Measurements from ENCODE around the gene ARSK.

DNA sequence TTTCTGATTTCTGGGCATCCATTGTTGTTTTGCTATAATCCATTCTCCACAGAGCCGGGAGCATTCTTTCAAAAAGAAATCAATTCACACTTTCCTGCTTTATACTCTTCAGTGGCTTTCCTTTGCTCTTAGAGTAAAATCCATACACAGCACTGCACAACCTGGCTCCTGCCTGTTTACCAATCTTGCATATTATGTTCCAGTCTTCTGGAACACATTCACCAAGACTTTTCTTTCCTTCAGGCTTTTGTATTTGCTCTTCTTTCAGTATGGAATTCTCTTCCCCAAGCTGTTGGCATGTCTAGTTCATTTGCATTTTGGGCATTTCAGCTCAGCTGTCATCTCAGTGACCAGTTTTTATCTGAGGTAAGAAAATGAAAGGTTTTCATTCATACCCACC lies 97.9 kb downstream of the ARSK start:
- TF ChIP-seq, protein P1, sequence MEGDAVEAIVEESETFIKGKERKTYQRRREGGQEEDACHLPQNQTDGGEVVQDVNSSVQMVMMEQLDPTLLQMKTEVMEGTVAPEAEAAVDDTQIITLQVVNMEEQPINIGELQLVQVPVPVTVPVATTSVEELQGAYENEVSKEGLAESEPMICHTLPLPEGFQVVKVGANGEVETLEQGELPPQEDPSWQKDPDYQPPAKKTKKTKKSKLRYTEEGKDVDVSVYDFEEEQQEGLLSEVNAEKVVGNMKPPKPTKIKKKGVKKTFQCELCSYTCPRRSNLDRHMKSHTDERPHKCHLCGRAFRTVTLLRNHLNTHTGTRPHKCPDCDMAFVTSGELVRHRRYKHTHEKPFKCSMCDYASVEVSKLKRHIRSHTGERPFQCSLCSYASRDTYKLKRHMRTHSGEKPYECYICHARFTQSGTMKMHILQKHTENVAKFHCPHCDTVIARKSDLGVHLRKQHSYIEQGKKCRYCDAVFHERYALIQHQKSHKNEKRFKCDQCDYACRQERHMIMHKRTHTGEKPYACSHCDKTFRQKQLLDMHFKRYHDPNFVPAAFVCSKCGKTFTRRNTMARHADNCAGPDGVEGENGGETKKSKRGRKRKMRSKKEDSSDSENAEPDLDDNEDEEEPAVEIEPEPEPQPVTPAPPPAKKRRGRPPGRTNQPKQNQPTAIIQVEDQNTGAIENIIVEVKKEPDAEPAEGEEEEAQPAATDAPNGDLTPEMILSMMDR (IDR thresholded peaks at IDR 0.05) = no peak
- TF ChIP-seq POLR2A (IDR thresholded peaks at IDR 0.05) = no peak
- peak; percentile 72 for TF ChIP-seq POLR2AphosphoS5 (IDR thresholded peaks at IDR 0.05)

Measured in prostate gland (tissue), 2 donors.